HG02588 (cell line): ENCODE measurements around the gene CTTNBP2.
A peak's percentile ranks its signal among the peaks of the same experiment; 100 is the strongest.

Experiments used
- ATAC-seq: cut with Tn5 transposase; IDR thresholded peaks from one replicate; pipeline ENCODE4 v1.9.1; 2021; ENCODE audit warnings: mild to moderate bottlenecking, moderate library complexity; ENCODE audit not compliant: unreplicated experiment

The CTTNBP2 gene

GRCh38 chr7:117871401-117871777 is 1.9 kb downstream of the CTTNBP2 start:
- no peak for ATAC-seq

GRCh38 chr7:117870448-117871130 is 2.7 kb downstream of the CTTNBP2 start:
- ATAC-seq: no peak

GRCh38 chr7:117869374-117869773 is 3.9 kb downstream of the CTTNBP2 start:
- no peak for ATAC-seq

GRCh38 chr7:117863618-117864017 is 9.6 kb downstream of the CTTNBP2 start:
- no peak for ATAC-seq

- no peak for ATAC-seq
These were observed 10.9 kb downstream of the CTTNBP2 start for GRCh38 chr7:117862378-117862777.

- no peak for ATAC-seq
These were observed 13.9 kb downstream of the CTTNBP2 start for GRCh38 chr7:117859246-117859812.

- no peak for ATAC-seq
These were observed 14.5 kb downstream of the CTTNBP2 start for GRCh38 chr7:117858712-117859111.

GRCh38 chr7:117857718-117858117 is 15.5 kb downstream of the CTTNBP2 start:
- no peak for ATAC-seq

GRCh38 chr7:117856196-117856595 is 17.0 kb downstream of the CTTNBP2 start:
- no peak for ATAC-seq

- ATAC-seq: no peak
These were observed 19.1 kb downstream of the CTTNBP2 start for GRCh38 chr7:117854186-117854585.

- ATAC-seq: no peak
These were observed 24.3 kb downstream of the CTTNBP2 start for GRCh38 chr7:117848941-117849340.

- no peak for ATAC-seq
These were observed 28.6 kb downstream of the CTTNBP2 start for GRCh38 chr7:117844678-117845077.

GRCh38 chr7:117841611-117842010 is 31.6 kb downstream of the CTTNBP2 start:
- no peak for ATAC-seq

GRCh38 chr7:117841011-117841410 is 32.2 kb downstream of the CTTNBP2 start:
- no peak for ATAC-seq

- ATAC-seq: no peak
These were observed 33.7 kb downstream of the CTTNBP2 start for GRCh38 chr7:117839507-117839906.

- ATAC-seq: peak; percentile 83
These were observed 35.4 kb downstream of the CTTNBP2 start for GRCh38 chr7:117837841-117838240.

- ATAC-seq: no peak
These were observed 38.1 kb downstream of the CTTNBP2 start for GRCh38 chr7:117835016-117835664.

GRCh38 chr7:117830422-117830954 is 42.8 kb downstream of the CTTNBP2 start:
- ATAC-seq: no peak

GRCh38 chr7:117829450-117830117 is 43.7 kb downstream of the CTTNBP2 start:
- no peak for ATAC-seq

- no peak for ATAC-seq
These were observed 44.4 kb downstream of the CTTNBP2 start for GRCh38 chr7:117828825-117829224.

GRCh38 chr7:117827862-117828261 is 45.4 kb downstream of the CTTNBP2 start:
- no peak for ATAC-seq

GRCh38 chr7:117825132-117825531 is 48.1 kb downstream of the CTTNBP2 start:
- no peak for ATAC-seq
